Measurements from ENCODE around the gene GNA14.
"Not testable (repeated sequence)": the region's sequence is repeated elsewhere in the genome, so short reads cannot be mapped to it uniquely, and the experiment has no call there.

Gene GNA14

GRCh38 chr9:77531400-77531799 is 116.7 kb downstream of the GNA14 start:
- no peak for DNase-seq

DNA sequence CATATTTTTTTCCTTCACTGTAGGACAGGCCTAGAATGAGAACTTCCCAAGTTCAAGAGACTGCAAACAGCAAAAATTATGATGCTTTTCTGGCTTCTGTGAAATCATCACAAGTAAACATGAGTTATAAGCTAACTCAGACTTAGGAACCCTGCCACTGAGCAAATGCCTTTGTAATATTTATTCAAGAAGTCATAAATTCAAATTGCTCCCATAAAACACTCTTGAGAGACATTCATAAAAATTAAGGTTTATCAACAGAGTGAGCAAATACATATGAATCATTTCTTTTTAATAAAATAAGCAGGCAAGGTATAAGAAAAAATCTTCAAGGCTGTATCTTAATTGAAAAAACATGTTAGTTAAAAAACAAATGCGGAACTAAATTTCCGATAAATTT is 124.2 kb downstream of the GNA14 start:
- no peak for DNase-seq

GRCh38 chr9:77521091-77521490 is 127.0 kb downstream of the GNA14 start:
- no peak for DNase-seq

- DNase-seq = no peak
These were observed 129.4 kb downstream of the GNA14 start for GRCh38 chr9:77518688-77519087.

DNA sequence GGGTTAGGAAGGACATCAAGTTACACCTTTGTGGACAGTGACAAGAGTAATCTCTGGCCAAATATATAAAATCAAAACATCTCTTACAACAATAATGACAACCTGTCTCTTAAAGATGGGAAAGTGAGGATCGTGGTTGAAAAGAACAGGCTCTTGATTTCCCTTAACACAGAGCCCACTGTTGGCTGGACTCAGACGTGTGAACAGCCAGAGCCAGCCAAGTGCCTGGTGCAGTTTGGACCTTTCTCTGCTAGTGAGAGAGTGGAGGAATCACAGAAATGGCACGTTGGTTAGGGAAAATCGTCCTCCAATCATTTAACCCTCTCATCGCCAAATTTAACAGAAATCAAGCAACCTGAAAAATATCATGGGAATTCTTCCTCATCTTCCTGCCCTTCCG is 131.3 kb downstream of the GNA14 start:
- DNase-seq = no peak

GRCh38 chr9:77514886-77515711 is 133.0 kb downstream of the GNA14 start:
- DNase-seq = no peak

DNA sequence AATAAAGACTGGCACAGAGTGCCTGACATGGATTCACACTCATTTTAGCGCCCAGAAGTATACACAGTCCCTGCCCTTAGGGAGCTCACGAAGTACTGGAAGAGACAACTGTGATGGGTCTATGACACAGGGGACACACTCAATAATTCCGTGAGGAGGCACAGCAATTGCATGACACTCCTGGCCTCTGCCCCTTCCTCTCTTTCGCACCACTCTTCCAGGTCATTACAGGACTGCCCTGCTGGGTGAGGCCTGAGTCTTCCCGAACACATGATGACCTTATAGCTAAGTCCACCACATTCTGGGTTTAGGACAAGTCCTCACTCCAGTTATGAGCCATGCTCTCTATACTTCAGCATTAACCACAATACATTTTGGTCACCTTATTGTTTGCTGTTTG is 134.7 kb downstream of the GNA14 start:
- DNase-seq = no peak

DNA sequence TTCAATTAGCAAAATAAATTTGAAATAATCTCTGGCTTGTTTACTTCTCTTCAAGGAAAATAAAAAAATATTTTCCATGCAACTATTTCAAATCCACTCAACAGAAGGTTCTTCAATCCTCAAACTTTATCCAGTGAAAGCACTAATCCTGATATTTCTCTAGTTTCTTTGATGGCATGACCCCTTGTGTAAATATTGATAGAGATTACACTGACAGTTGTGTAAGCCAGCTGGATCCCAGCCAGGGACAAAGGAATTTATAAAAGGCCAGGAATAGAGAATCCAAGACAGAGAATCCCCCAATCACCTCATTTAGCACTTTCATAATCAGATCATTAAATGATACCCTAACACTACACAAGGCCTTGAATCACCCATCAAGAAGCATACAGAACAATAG is 135.2 kb downstream of the GNA14 start:
- DNase-seq = no peak

- no peak for DNase-seq
These were observed 136.6 kb downstream of the GNA14 start for GRCh38 chr9:77511525-77511924.

GRCh38 chr9:77510666-77511065 is 137.5 kb downstream of the GNA14 start:
- no peak for DNase-seq

DNA sequence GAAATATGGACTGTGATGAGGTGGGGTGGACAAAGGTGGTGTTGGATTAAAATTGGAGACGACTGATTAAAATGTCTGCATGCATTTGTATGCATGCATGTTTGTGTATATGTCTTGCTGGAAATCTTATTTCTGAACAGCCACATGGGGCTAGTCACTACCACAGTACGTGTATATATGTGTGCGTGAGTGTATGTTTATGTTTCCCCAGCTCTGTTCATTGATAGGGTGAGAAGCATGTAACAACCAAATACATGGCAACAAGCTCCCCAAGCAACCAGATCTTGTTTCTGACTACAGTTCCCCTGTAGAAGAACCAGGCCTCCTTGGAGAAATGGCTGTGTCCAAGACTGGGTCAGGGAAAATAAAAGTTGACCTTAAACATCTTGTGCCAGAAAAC is 139.7 kb downstream of the GNA14 start:
- DNase-seq = no peak

DNA sequence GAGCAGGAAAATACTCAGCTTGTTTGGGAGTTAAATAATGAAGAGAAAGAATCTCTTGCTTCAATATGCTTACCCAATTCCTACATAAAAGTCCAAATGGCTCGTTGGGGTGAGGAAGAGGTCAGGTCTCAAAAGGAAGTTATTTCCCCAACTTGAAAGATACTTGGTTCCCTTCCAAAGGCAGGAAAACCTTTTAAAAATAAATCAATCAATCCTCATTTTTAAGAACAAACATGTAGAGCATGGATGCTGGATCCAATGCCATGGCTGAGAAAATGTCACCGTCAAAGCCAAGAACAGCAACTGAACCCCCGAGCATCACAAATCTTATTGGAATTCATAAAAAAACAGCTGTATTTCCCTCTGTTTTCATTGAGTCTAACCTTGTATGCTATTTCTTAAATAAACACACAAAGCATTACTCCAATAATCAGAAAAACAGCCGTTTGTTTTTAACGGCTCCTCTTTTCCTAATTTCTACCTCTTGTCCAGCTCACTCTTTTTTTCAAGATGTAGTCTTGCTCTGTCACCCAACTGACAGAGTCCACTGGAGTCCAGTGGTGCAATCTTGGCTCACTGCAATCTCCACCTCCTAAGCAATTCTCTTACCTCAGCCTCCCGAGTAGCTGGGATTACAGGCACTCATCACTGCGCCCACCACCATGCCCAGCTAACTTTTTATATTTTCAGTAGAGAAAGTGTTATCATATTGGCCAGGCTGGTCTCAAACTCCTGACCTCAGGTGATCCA is 140.7 kb downstream of the GNA14 start:
- no peak for DNase-seq

DNA sequence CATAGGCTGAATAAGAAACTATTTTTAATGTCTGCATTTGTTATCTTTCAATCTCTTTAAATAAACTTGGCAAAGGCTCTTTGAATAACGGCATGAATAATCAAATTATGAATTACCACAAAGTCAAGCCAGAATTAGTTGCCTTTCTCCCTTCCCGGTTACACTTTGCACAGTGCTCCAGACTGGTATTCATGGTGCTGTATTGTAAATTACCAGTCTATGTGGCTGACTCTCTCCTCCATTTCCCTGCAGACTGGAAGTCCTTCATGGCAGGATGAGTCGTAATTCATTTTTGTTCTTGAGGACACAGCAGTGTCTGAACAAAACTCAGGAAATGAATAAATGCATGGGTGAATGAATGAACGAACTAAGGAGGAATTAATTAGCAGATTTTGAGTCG is 142.9 kb downstream of the GNA14 start:
- no peak for DNase-seq

- no peak for DNase-seq
These were observed 145.6 kb downstream of the GNA14 start for GRCh38 chr9:77502568-77502967.

DNA sequence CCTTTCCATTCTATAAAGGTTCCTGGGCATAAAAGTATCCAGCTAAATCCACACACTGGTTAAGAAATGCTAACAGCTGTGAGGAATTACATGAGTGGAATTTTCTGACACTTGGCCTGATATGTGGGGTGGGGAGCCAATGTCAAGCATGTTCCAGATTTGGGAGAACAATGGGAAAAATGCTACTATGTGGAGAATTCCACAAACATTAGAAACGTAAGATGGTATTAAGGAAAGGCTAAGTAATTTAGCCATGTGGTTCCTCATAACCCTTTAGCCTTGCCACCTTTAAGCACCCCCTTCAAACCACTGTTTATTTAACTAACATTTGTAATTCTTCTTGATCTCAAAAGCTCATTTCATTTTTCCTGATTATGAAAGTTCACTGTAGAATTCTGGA is 149.2 kb downstream of the GNA14 start:
- no peak for DNase-seq

DNA sequence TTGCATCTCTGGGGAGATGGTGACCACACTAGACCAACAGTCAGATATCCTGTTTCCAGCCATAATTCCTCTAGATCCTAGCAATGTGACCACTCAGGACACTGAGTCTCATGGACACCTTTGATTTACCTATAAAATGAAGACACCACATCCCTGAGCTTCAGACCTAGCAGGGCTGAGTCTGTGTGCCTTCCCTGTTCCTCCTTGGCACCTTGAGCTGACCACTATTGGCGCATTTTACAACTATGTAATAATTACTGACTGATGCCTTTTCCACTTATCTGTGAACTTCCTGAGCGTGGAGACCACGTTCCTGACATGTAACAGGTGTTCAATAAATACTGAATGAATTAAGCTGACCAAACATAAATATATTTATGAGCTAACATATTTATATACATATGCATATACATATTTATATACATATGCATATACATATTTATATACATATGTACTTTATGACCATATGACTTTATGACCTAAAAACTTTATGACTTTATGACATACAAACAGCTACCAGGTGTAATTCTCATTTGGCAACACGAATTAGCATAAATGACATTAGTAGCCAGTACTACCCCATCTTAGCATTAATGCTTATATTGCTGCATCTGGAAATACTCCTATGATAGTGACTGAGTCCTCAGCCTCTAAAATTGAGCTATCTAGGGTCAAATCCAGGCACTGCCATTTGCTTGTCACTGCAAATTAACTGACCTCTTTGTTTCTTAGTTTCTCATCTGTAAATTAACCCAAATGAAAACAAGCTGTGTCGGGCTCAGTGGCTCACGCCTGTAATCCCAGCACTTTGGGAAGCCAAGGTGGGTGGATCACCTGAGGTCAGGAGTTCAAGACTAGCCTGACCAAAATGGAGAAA is 150.6 kb downstream of the GNA14 start:
- no peak for DNase-seq

- no peak for DNase-seq
These were observed 152.1 kb downstream of the GNA14 start for GRCh38 chr9:77495834-77496671.

DNA sequence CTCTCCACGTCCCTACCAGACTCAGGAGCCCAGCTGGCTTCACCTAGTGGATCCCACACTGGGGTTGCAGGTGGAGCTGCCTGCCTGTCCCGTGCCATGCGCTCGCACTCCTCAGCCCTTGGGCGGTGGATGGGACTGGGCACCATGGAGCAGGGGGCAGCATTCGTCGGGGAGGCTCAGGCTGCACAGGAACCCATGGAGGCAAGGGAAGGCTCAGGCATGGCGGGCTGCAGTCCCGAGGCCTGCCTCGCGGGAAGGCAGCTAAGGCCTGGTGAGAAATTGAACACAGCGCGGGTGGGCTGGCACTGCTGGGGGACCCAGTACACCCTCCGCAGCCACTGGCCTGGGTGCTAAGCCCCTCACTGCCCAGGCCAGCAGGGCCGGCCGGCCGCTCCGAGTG is 157.8 kb downstream of the GNA14 start:
- not testable (repeated sequence) for DNase-seq

GRCh38 chr9:77489405-77490163 is 158.5 kb downstream of the GNA14 start:
- DNase-seq = not testable (repeated sequence)

GRCh38 chr9:77488439-77489126 is 159.5 kb downstream of the GNA14 start:
- DNase-seq = no peak

- DNase-seq = no peak
These were observed 161.2 kb downstream of the GNA14 start for GRCh38 chr9:77486968-77487367.

All from 8988T (cell line).